GM23338 (cell line): ENCODE data around the gene TRPC4. TPM values are rescaled to one million over a fixed set of nuclear protein-coding genes. Genes with fewer than 3 reads are reported as not detected.

ENCODE experiments used
- ATAC-seq: fragments of 200-7000 bp; cut with Tn5 transposase; 3 replicates; pipeline ENCODE4 v1.9.1; 2020
- DNase-seq: peaks from one replicate; pipeline ENCODE4 v3.0.0-alpha.2; 2015; ENCODE audit warnings: low spot score
- H2AFZ ChIP-seq: fragments of 200-600 bp; sonication (generic); 2 replicates; pipeline ENCODE4 v1.8.0; 2016; ENCODE audit warnings: antibody characterized with exemption, mild to moderate bottlenecking, moderate library complexity
- H3F3A ChIP-seq: fragments of 200-600 bp; sonication (generic); replicated peaks from 2 replicates; pipeline ENCODE4 v1.8.0; 2017; ENCODE audit warnings: antibody characterized with exemption, mixed run types, low read depth
- H3K27ac ChIP-seq: fragments of 200-600 bp; sonication (generic); 2 replicates; pipeline ENCODE4 v1.6.1; 2016; ENCODE audit warnings: low read depth
- H3K27me3 ChIP-seq: fragments of 200-600 bp; sonication (generic); 2 replicates; pipeline ENCODE4 v1.8.0; 2016; ENCODE audit warnings: mild to moderate bottlenecking, mixed run types, moderate library complexity; ENCODE audit not compliant: insufficient read depth
- H3K36me3 ChIP-seq: fragments of 200-600 bp; sonication (generic); 2 replicates; pipeline ENCODE4 v1.8.0; 2016; ENCODE audit warnings: mild to moderate bottlenecking; ENCODE audit not compliant: insufficient read depth
- H3K4me1 ChIP-seq: fragments of 200-600 bp; sonication (generic); 2 replicates; pipeline ENCODE4 v1.8.0; 2016; ENCODE audit warnings: mild to moderate bottlenecking, moderate library complexity; ENCODE audit not compliant: insufficient read depth
- H3K4me2 ChIP-seq: fragments of 200-600 bp; sonication (generic); 2 replicates; pipeline ENCODE4 v1.7.1; 2017; ENCODE audit warnings: mixed run types
- H3K4me3 ChIP-seq: fragments of 200-600 bp; sonication (generic); 2 replicates; pipeline ENCODE4 v1.6.1; 2016; ENCODE audit warnings: mixed run types
- H3K79me2 ChIP-seq: fragments of 200-600 bp; sonication (generic); replicated peaks from 2 replicates; pipeline ENCODE4 v1.8.0; 2017; ENCODE audit warnings: mild to moderate bottlenecking; ENCODE audit not compliant: insufficient read depth
- H3K9me2 ChIP-seq: fragments of 200-600 bp; sonication (generic); 2 replicates; pipeline ENCODE4 v1.8.0; 2017; ENCODE audit not compliant: insufficient read depth
- H4K20me1 ChIP-seq: fragments of 200-600 bp; sonication (generic); replicated peaks from 2 replicates; pipeline ENCODE4 v1.8.0; 2017; ENCODE audit warnings: mild to moderate bottlenecking; ENCODE audit not compliant: insufficient read depth
- H3K27ac Mint-ChIP-seq: 2 replicates; pipeline ENCODE4 v1.8.0; 2020; ENCODE audit warnings: inconsistent platforms, mild to moderate bottlenecking, moderate library complexity, mixed read lengths
- H3K27me3 Mint-ChIP-seq: 3 replicates; pipeline ENCODE4 v1.8.0; 2022; ENCODE audit warnings: low read depth, mild to moderate bottlenecking, moderate library complexity, mixed read lengths, inconsistent platforms; ENCODE audit not compliant: insufficient read depth, poor library complexity
- H3K36me3 Mint-ChIP-seq: 3 replicates; pipeline ENCODE4 v1.8.0; 2021; ENCODE audit warnings: low read depth, mild to moderate bottlenecking, inconsistent platforms, moderate library complexity, mixed read lengths
- H3K4me1 Mint-ChIP-seq: 3 replicates; pipeline ENCODE4 v1.8.0; 2020; ENCODE audit warnings: mild to moderate bottlenecking, inconsistent platforms, mixed read lengths
- H3K4me3 Mint-ChIP-seq: 3 replicates; pipeline ENCODE4 v1.8.0; 2021; ENCODE audit warnings: moderate library complexity, mild to moderate bottlenecking, inconsistent platforms, mixed read lengths
- H3K9me3 Mint-ChIP-seq: 3 replicates; pipeline ENCODE4 v1.8.0; 2020; ENCODE audit warnings: moderate library complexity, mild to moderate bottlenecking, inconsistent platforms, mixed read lengths
- CREB1 ChIP-seq: fragments of 250-450 bp; sonication (Bioruptor Pico); IDR thresholded peaks from 2 replicates; pipeline ENCODE4 v1.5.0; 2020; ENCODE audit warnings: low read depth, mild to moderate bottlenecking, moderate library complexity
- EZH2 ChIP-seq: fragments of 200-600 bp; sonication (generic); IDR thresholded peaks from one replicate; pipeline ENCODE4 v1.8.0; 2017; ENCODE audit warnings: antibody characterized with exemption, mild to moderate bottlenecking, low read depth; ENCODE audit not compliant: unreplicated experiment
- EZH2phosphoT487 ChIP-seq: fragments of 200-600 bp; sonication (generic); IDR thresholded peaks from one replicate; pipeline ENCODE4 v1.8.1; 2018; ENCODE audit warnings: antibody characterized with exemption; ENCODE audit not compliant: unreplicated experiment
- JUNB ChIP-seq: IDR thresholded peaks from one replicate; pipeline ENCODE4 v1.6.1; 2016; ENCODE audit warnings: antibody characterized with exemption; ENCODE audit not compliant: unreplicated experiment
- NANOG ChIP-seq: IDR thresholded peaks from 2 replicates; pipeline ENCODE4 v1.6.1; 2016; ENCODE audit warnings: antibody characterized with exemption, borderline replicate concordance
- POLR2AphosphoS5 ChIP-seq: IDR thresholded peaks from 2 replicates; pipeline ENCODE4 v1.6.1; 2016; ENCODE audit warnings: antibody characterized with exemption, low read depth
- STAT1 ChIP-seq: IDR thresholded peaks from one replicate; pipeline ENCODE4 v1.6.1; 2016; ENCODE audit warnings: antibody characterized with exemption; ENCODE audit not compliant: unreplicated experiment
- ZNF114 ChIP-seq: fragments of 250-450 bp; sonication (Bioruptor Pico); IDR thresholded peaks from 2 replicates; pipeline ENCODE4 v1.5.0; 2020; ENCODE audit warnings: mild to moderate bottlenecking, moderate library complexity
- ZNF331 ChIP-seq: fragments of 250-450 bp; sonication (Bioruptor Pico); IDR thresholded peaks from 2 replicates; pipeline ENCODE4 v1.5.0; 2020; ENCODE audit warnings: low read depth, mild to moderate bottlenecking, moderate library complexity
- ZNF462 ChIP-seq: fragments of 250-450 bp; sonication (Bioruptor Pico); IDR thresholded peaks from 2 replicates; pipeline ENCODE4 v1.5.0; 2020; ENCODE audit warnings: mild to moderate bottlenecking, moderate library complexity
- polyA plus RNA-seq: library from polyadenylated mRNA; unstranded; fragments of >200 nt; fragmentation: Nextera tagmentation; extraction: Ambion mirVana; gene quantifications from 2 replicates; pipeline ENCODE4 v1.2.1, GENCODE V29; 2016
- total RNA-seq: library from RNA; depleted of rRNA; stranded (reverse); fragments of >200 nt; shearing (Covaris generic); gene quantifications from 2 replicates; pipeline ENCODE4 v1.2.3, GENCODE V29; 2014
- TF ChIP-seq, protein P1 (sequence below): IDR thresholded peaks from one replicate; pipeline ENCODE4 v1.6.1; 2018; ENCODE audit warnings: antibody characterized with exemption; ENCODE audit not compliant: unreplicated experiment
- TF ChIP-seq, protein P2 (sequence below): IDR thresholded peaks from 2 replicates; pipeline ENCODE4 v1.6.1; 2016; ENCODE audit warnings: antibody characterized with exemption

Gene TRPC4
- total and polyA plus RNA-seq, 2 experiments from 2014 or later = 1.1 to 2.1 TPM

DNA sequence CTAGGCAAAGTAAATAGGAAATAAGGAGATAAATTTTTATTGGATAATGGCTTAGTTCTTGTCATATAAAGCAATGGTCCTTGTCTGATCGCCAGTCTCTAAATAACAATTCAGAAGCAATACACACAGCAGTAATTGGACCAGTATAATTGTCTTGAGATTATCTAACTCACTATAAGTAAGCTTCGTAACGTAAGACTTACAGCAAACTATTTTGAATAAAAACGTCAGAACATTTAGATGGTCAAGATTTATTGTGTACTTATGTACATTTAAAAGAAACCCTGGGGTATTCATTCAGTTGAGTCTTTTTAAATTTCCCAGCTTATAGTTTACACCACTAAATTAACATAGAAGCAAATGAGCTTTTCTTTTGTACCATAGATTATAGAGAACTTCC, 20.2 kb upstream of the TRPC4 start (continued):
- TF ChIP-seq EZH2phosphoT487 (no peak), ZNF331 (CRISPR knock-in tag) (no peak), POLR2AphosphoS5 (no peak)

DNA sequence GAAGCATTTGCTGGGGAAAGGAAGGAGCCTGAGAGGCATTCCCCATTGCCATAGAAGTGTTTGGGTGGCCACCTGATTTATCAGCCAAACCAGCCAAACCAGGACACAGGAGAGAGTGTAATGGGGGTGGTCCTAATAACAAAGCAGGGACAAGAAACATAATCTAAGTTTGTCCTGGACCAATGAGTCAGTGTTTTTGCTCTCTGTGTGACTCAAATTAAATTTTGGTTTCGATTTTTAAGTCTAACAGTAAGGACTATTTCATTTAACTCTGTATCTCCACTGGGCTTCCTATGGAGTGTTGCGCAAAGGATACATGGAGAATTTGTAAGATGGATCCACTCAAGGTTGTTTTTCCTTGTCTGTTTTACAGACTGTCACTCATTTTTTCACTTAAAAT, 19.5 kb upstream of the TRPC4 start:
- Mint-ChIP-seq H3K36me3 (no peaks in the 10 kb centered on the region), H3K27me3 (no peaks in the 10 kb centered on the region), H3K9me3 (no peaks in the 10 kb centered on the region), H3K4me1 (no peaks in the 10 kb centered on the region; the same call in none of the 3 replicates), H3K4me3 (no peak overlapping the region), H3K27ac (no peak overlapping the region)
- Histone ChIP-seq H4K20me1 (no peaks in the 10 kb centered on the region), H2AFZ (no peak overlapping the region), H3K4me3 (no peak overlapping the region), H3K79me2 (no peaks in the 10 kb centered on the region), H3K4me1 (no peaks in the 10 kb centered on the region), H3K27me3 (no peaks in the 10 kb centered on the region), H3F3A (no peaks in the 10 kb centered on the region), H3K9me2 (no peaks in the 10 kb centered on the region), H3K4me2 (no peak overlapping the region), H3K27ac (no peak overlapping the region), H3K36me3 (no peaks in the 10 kb centered on the region)
- no peak for ATAC-seq
- no peak for DNase-seq
- TF ChIP-seq ZNF331 (CRISPR knock-in tag) (no peak), ZNF462 (CRISPR knock-in tag) (no peak), JUNB (no peak), EZH2 (no peak), ZNF114 (CRISPR knock-in tag) (no peak), EZH2phosphoT487 (no peak), POLR2AphosphoS5 (no peak), CREB1 (CRISPR knock-in tag) (no peak), NANOG (no peak), STAT1 (no peak)
- TF ChIP-seq, protein P1, sequence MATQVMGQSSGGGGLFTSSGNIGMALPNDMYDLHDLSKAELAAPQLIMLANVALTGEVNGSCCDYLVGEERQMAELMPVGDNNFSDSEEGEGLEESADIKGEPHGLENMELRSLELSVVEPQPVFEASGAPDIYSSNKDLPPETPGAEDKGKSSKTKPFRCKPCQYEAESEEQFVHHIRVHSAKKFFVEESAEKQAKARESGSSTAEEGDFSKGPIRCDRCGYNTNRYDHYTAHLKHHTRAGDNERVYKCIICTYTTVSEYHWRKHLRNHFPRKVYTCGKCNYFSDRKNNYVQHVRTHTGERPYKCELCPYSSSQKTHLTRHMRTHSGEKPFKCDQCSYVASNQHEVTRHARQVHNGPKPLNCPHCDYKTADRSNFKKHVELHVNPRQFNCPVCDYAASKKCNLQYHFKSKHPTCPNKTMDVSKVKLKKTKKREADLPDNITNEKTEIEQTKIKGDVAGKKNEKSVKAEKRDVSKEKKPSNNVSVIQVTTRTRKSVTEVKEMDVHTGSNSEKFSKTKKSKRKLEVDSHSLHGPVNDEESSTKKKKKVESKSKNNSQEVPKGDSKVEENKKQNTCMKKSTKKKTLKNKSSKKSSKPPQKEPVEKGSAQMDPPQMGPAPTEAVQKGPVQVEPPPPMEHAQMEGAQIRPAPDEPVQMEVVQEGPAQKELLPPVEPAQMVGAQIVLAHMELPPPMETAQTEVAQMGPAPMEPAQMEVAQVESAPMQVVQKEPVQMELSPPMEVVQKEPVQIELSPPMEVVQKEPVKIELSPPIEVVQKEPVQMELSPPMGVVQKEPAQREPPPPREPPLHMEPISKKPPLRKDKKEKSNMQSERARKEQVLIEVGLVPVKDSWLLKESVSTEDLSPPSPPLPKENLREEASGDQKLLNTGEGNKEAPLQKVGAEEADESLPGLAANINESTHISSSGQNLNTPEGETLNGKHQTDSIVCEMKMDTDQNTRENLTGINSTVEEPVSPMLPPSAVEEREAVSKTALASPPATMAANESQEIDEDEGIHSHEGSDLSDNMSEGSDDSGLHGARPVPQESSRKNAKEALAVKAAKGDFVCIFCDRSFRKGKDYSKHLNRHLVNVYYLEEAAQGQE = no peak
- TF ChIP-seq, protein P2, sequence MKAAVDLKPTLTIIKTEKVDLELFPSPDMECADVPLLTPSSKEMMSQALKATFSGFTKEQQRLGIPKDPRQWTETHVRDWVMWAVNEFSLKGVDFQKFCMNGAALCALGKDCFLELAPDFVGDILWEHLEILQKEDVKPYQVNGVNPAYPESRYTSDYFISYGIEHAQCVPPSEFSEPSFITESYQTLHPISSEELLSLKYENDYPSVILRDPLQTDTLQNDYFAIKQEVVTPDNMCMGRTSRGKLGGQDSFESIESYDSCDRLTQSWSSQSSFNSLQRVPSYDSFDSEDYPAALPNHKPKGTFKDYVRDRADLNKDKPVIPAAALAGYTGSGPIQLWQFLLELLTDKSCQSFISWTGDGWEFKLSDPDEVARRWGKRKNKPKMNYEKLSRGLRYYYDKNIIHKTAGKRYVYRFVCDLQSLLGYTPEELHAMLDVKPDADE = no peak
